Measurements from ENCODE around the gene HPCAL4. TPM values are rescaled to one million over a fixed set of nuclear protein-coding genes. Genes with fewer than 3 reads are reported as not detected.

HPCAL4 gene
- total RNA-seq, 1 donor from 2014 or later = 0.49 TPM

GRCh38 chr1:39672551-39672947, 18.7 kb downstream of the HPCAL4 start:
- H3K4me1 Mint-ChIP-seq = peaks cover 6% of the 10 kb centered on the region
- no peaks in the 10 kb centered on the region for H3K9me3 Mint-ChIP-seq
- H3K27me3 Mint-ChIP-seq (ENCODE audit: low read depth) = peaks cover 65% of the 10 kb centered on the region
- DNase-seq (ENCODE audit: low read depth, low spot score) = no peak
- H3K4me3 Mint-ChIP-seq = peak overlapping the region; percentile 78
- peak; percentile 48 for TF ChIP-seq CTCF (conservative IDR thresholded peaks at IDR 0.05)
- H3K36me3 Mint-ChIP-seq (ENCODE audit: low read depth) = no peaks in the 10 kb centered on the region
- no peak overlapping the region for H3K27ac Mint-ChIP-seq (ENCODE audit: unreplicated experiment)

- no peaks in the 10 kb centered on the region for H3K36me3 Mint-ChIP-seq (ENCODE audit: low read depth)
- H3K27me3 Mint-ChIP-seq (ENCODE audit: low read depth) = peaks cover 68% of the 10 kb centered on the region
- peak within 1 kb of the TSS; percentile 78 for H3K4me3 Mint-ChIP-seq
- no peak for TF ChIP-seq CTCF (conservative IDR thresholded peaks at IDR 0.05)
- peak; percentile 15 for DNase-seq (ENCODE audit: low read depth, low spot score)
- H3K27ac Mint-ChIP-seq (ENCODE audit: unreplicated experiment) = no peak within 1 kb of the TSS
- H3K4me1 Mint-ChIP-seq = peaks cover 6% of the 10 kb centered on the region
- no peaks in the 10 kb centered on the region for H3K9me3 Mint-ChIP-seq
These were observed 19.3 kb downstream of the HPCAL4 start, which contains the start of gene NT5C1A for GRCh38 chr1:39671793-39672550. Gene NT5C1A (minus strand): TSS chr1:39672107. CDS start chr1:39672038, 69 bp downstream.

GRCh38 chr1:39671433-39671792, 19.8 kb downstream of the HPCAL4 start:
- H3K4me3 Mint-ChIP-seq = peak overlapping the region; percentile 15

GRCh38 chr1:39670689-39671088, 20.5 kb downstream of the HPCAL4 start:
- no peaks in the 10 kb centered on the region for H3K4me1 Mint-ChIP-seq
- H3K27me3 Mint-ChIP-seq (ENCODE audit: low read depth) = peaks cover 74% of the 10 kb centered on the region
- no peaks in the 10 kb centered on the region for H3K36me3 Mint-ChIP-seq (ENCODE audit: low read depth)
- H3K4me3 Mint-ChIP-seq = peak overlapping the region; percentile 16
- no peak for DNase-seq (ENCODE audit: low read depth, low spot score)
- no peak for TF ChIP-seq CTCF (conservative IDR thresholded peaks at IDR 0.05)
- H3K27ac Mint-ChIP-seq (ENCODE audit: unreplicated experiment) = no peak overlapping the region
- H3K9me3 Mint-ChIP-seq = no peaks in the 10 kb centered on the region

More at GRCh38 chr1:39671433-39671792, 19.8 kb downstream of the HPCAL4 start:
- Mint-ChIP-seq H3K9me3 (no peaks in the 10 kb centered on the region), H3K27ac (ENCODE audit: unreplicated experiment) (no peak overlapping the region), H3K4me1 (peaks cover 1% of the 10 kb centered on the region), H3K27me3 (ENCODE audit: low read depth) (peaks cover 68% of the 10 kb centered on the region), H3K36me3 (ENCODE audit: low read depth) (no peaks in the 10 kb centered on the region)
- no peak for TF ChIP-seq CTCF (conservative IDR thresholded peaks at IDR 0.05)
- no peak for DNase-seq (ENCODE audit: low read depth, low spot score)

GRCh38 chr1:39668894-39669293, 22.3 kb downstream of the HPCAL4 start:
- no peaks in the 10 kb centered on the region for H3K4me1 Mint-ChIP-seq
- no peak overlapping the region for H3K27ac Mint-ChIP-seq (ENCODE audit: unreplicated experiment)
- H3K4me3 Mint-ChIP-seq = peak overlapping the region; percentile 41
- TF ChIP-seq CTCF (conservative IDR thresholded peaks at IDR 0.05) = no peak
- H3K36me3 Mint-ChIP-seq (ENCODE audit: low read depth) = no peaks in the 10 kb centered on the region
- H3K9me3 Mint-ChIP-seq = no peaks in the 10 kb centered on the region
- peaks cover 68% of the 10 kb centered on the region for H3K27me3 Mint-ChIP-seq (ENCODE audit: low read depth)
- no peak for DNase-seq (ENCODE audit: low read depth, low spot score)

All from neural crest cell (in vitro differentiated cells).